Islet precursor cell (in vitro differentiated cells): ENCODE data around the gene CREG1.

Experiments used
- DNase-seq: peaks from one replicate; pipeline ENCODE4 v3.0.0-alpha.2; 2018

The CREG1 gene

DNA sequence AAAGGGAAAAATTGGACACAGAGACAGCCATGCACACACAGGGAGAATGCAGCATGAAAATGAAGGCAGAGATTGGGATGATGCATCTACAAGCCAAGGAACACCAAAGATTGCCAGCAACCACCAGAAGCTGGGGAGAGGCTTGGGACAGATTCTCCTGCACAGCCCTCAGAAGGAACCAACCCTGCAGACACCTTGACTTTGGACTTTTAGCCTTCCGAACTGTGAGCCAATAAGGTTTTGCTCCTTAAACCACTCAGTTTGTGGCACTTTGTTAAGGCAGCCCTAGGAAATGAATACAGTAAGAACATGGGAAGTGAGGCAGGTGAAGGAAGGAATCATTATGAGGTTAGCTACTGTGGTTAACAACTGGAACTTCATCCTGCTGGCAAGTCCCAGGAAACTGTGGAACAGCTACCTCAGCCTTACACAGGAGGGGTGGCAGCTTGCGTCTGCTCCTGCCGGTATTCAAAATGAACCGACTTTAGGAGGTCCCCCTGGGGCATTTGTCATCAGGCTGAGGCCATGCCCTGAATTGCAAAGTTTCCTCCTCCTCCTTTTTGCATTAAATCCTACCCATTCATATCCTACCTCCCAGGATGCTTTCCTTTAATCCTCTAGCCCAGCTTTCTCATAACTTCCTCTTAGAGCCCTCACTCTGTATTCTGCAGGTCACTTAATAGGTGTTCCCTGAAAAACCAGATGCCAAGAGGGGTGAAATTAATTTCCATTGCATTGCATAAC lies 50.7 kb downstream of the CREG1 start:
- peak; percentile 54 for DNase-seq

- DNase-seq = no peak
These were observed 51.4 kb downstream of the CREG1 start for GRCh38 chr1:167502192-167502551.

DNA sequence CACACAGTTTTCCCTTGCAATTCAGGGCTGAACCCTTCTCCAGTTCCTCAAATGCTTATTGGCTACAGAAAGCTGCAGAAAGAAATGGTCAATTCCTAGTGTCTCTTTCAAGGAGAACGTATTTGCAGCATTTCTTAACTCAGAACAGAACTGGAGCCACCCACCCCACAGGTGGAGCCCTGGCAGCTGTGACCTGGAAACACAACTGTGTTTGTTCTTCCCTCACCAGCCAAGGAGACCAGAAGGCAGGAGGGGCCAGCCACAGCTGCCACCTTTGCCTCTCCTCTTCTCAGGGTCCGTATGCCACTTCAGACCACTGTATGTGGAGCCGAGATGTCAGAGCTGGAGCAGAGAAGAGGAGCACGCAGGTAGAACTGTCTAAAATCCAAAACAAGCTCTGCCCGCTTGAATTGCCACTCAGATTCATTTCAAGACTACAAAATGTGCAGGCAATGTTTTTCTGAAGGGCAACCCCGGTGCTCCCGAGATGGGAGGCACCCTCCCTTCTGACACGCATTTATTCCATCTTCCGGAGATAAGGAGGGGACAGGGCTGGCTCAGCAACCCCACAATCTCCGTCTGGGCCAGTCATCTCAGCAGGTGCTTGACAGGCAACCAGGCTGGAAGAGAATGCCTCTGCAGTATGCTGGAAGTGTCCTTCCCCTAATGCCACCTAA lies 51.9 kb downstream of the CREG1 start:
- DNase-seq = peak; percentile 44

- no peak for DNase-seq
These were observed 53.2 kb downstream of the CREG1 start for GRCh38 chr1:167500283-167500860.

DNA sequence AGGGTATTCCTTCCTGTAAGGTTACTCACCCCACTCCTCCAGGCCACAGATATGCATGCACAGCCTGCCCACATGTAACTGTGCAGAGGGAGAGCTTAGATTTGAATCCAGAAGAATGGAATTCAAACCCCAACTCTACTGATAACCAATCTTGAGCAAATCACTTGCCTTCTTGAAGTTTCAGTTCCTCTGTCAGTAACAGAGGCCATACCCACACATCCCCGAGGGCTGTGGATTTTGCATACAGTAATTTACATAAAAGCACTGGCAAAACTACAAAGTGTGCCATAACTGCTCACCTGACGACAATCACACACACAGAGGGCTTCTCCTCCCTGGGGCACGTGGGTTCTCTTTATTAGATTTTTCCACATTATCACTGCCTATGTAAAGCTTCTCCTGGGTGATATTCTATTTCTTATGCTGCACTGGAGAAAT lies 53.9 kb downstream of the CREG1 start:
- DNase-seq = no peak

GRCh38 chr1:167499106-167499505 lies 54.5 kb downstream of the CREG1 start:
- no peak for DNase-seq

- DNase-seq = no peak
These were observed 56.6 kb downstream of the CREG1 start for GRCh38 chr1:167496797-167497619.

- DNase-seq = no peak
These were observed 60.2 kb downstream of the CREG1 start for GRCh38 chr1:167493372-167493771.

GRCh38 chr1:167492481-167492910 lies 61.1 kb downstream of the CREG1 start:
- no peak for DNase-seq

DNA sequence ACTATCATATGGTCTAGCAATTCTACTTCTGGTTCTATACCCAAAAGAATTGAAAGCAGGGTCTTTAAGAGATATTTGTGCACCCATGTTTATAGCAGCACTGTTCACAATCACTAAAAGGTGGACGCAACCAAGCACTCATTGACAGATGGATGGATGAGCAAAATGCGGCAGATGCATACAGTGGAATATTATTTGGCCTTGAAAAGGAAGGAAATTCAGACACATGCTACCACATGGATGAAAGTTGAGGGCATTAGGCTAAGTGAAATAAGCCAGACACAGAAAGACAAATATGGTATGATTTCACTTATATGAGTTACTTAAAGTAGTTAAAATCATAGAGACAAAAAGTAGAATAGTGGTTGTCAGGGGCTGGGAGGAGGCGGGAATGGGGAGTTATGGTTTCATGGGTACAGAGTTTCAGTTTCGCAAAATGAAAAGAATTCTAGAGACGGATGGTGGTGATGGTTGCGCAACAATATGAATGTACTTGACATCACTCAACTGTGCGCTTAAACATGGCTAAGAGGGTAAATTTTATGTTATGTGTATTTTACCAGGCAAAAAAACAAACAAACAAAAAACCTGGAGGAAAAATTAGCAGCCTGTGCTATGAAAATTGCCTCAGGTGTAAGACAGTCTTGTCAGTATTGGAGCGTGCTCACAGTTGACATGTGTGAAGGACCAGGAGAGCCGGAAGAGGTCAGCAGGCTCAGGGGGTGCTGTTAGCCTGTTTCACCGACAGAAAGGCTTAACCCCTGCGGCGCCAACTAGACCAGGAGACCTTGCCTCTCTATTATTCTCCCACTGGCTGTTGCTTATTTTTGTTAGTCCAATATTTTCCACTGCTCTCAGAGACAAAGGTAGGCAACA lies 61.7 kb downstream of the CREG1 start:
- no peak for DNase-seq
